Smooth muscle cell (in vitro differentiated cells): ENCODE results near the gene FILIP1L. TPM values are rescaled to one million over a fixed set of nuclear protein-coding genes. Genes with fewer than 3 reads are reported as not detected.
A peak's percentile ranks its signal among the peaks of the same experiment; 100 is the strongest.

ENCODE experiments used
- DNase-seq: peaks from one replicate; lab custom pipeline; 2025; ENCODE audit not compliant: unreplicated experiment; lab: John Stamatoyannopoulos, UW
- H2AFZ ChIP-seq: fragments of 200-600 bp; sonication (generic); 2 replicates; pipeline ENCODE4 v1.6.0; 2016; ENCODE audit warnings: antibody characterized with exemption, low read depth, mild to moderate bottlenecking
- H3F3A ChIP-seq: fragments of 200-600 bp; sonication (generic); 2 replicates; pipeline ENCODE4 v1.6.0; 2017; ENCODE audit warnings: antibody characterized with exemption, low read depth
- H3K27ac ChIP-seq: fragments of 200-600 bp; sonication (generic); 2 replicates; pipeline ENCODE4 v1.5.1; 2016; ENCODE audit warnings: low read depth, mild to moderate bottlenecking
- H3K27me3 ChIP-seq: fragments of 200-600 bp; sonication (generic); 2 replicates; pipeline ENCODE4 v1.6.1; 2016; ENCODE audit warnings: low read depth, mild to moderate bottlenecking
- H3K36me3 ChIP-seq: fragments of 200-600 bp; sonication (generic); 2 replicates; pipeline ENCODE4 v1.5.1; 2016; ENCODE audit warnings: low read depth
- H3K4me1 ChIP-seq: fragments of 200-600 bp; sonication (generic); 2 replicates; pipeline ENCODE4 v1.5.1; 2016; ENCODE audit warnings: low read depth
- H3K4me2 ChIP-seq: fragments of 200-600 bp; sonication (generic); 2 replicates; pipeline ENCODE4 v1.6.0; 2016; ENCODE audit warnings: mild to moderate bottlenecking
- H3K4me3 ChIP-seq: fragments of 200-600 bp; sonication (generic); 2 replicates; pipeline ENCODE4 v1.5.1; 2016; ENCODE audit warnings: mild to moderate bottlenecking
- H3K79me2 ChIP-seq: fragments of 200-600 bp; sonication (generic); 2 replicates; pipeline ENCODE4 v1.6.0; 2016; ENCODE audit warnings: low read depth, mild to moderate bottlenecking
- H3K9ac ChIP-seq: fragments of 200-600 bp; sonication (generic); 2 replicates; pipeline ENCODE4 v1.6.0; 2016; ENCODE audit warnings: low read depth
- H3K9me3 ChIP-seq: fragments of 200-600 bp; sonication (generic); replicated peaks from 2 replicates; pipeline ENCODE4 v1.5.1; 2016; ENCODE audit warnings: low read depth
- H4K20me1 ChIP-seq: fragments of 200-600 bp; sonication (generic); 2 replicates; pipeline ENCODE4 v1.6.0; 2016; ENCODE audit warnings: low read depth
- CTCF ChIP-seq: fragments of 200-600 bp; sonication (generic); IDR thresholded peaks from 2 replicates; pipeline ENCODE4 v1.5.1; 2017; ENCODE audit warnings: borderline replicate concordance, mild to moderate bottlenecking, antibody characterized with exemption; ENCODE audit not compliant: insufficient read depth, poor library complexity, severe bottlenecking
- WGBS: methylation state at CpG from one replicate; pipeline ENCODE4 v1.1.7; 2016; ENCODE audit warnings: low lambda C conversion rate; 5-methylcytosine and 5-hydroxymethylcytosine counted together
- polyA plus RNA-seq: library from polyadenylated mRNA; unstranded; fragments of >200 nt; fragmentation: Nextera tagmentation; extraction: Ambion mirVana; gene quantifications from 2 replicates; pipeline ENCODE4 v1.2.1, GENCODE V29; 2016
- total RNA-seq: library from RNA; depleted of rRNA; stranded (reverse); fragments of >200 nt; gene quantifications from 2 replicates; pipeline ENCODE4 v1.2.3, GENCODE V29; 2014

The FILIP1L gene
- total and polyA plus RNA-seq, 2 experiments from 2014 or later, result 56.2 to 104 TPM

- H3K9me3 ChIP-seq, result no peaks in the 10 kb centered on the region
Measured at GRCh38 chr3:99915906-99916432, 198.3 kb downstream of the FILIP1L start.

GRCh38 chr3:99911433-99911832 is 202.9 kb downstream of the FILIP1L start:
- no peak overlapping the region for H2AFZ ChIP-seq
- no peak for DNase-seq
- H3F3A ChIP-seq, result no peaks in the 10 kb centered on the region
- TF ChIP-seq CTCF, result no peak
- H3K4me1 ChIP-seq, result peaks cover 8% of the 10 kb centered on the region
- no peaks in the 10 kb centered on the region for H4K20me1 ChIP-seq
- WGBS, result 41% methylated on average over 3 of the region's 3 CpGs
- peak overlapping the region; percentile 20 for H3K9ac ChIP-seq
- no peaks in the 10 kb centered on the region for H3K27me3 ChIP-seq
- no peaks in the 10 kb centered on the region for H3K36me3 ChIP-seq
- H3K79me2 ChIP-seq, result no peaks in the 10 kb centered on the region
- peak overlapping the region; percentile 91 for H3K27ac ChIP-seq
- peak overlapping the region; percentile 12 for H3K4me2 ChIP-seq
- H3K4me3 ChIP-seq, result no peak overlapping the region
- no peaks in the 10 kb centered on the region for H3K9me3 ChIP-seq

More at GRCh38 chr3:99915906-99916432, 198.3 kb downstream of the FILIP1L start:
- no peak for DNase-seq
- Histone ChIP-seq H2AFZ (no peak overlapping the region), H3K27ac (no peak overlapping the region), H3K9ac (no peak overlapping the region), H3F3A (no peaks in the 10 kb centered on the region), H3K36me3 (no peaks in the 10 kb centered on the region), H3K4me3 (no peak overlapping the region), H3K4me1 (peaks cover 19% of the 10 kb centered on the region), H4K20me1 (no peaks in the 10 kb centered on the region), H3K4me2 (no peak overlapping the region), H3K27me3 (no peaks in the 10 kb centered on the region), H3K79me2 (no peaks in the 10 kb centered on the region)
- no peak for TF ChIP-seq CTCF
- 94% methylated on average over 3 of the region's 3 CpGs for WGBS

- whole genome bisulfite sequencing, result 69% methylated on average over 4 of the region's 4 CpGs
- H3K27ac ChIP-seq, result peak overlapping the region; percentile 91
- peak overlapping the region; percentile 5 for H3K9ac ChIP-seq
- H3F3A ChIP-seq, result no peaks in the 10 kb centered on the region
- no peak for DNase-seq
- H3K9me3 ChIP-seq, result no peaks in the 10 kb centered on the region
- peak overlapping the region; percentile 38 for H3K4me2 ChIP-seq
- TF ChIP-seq CTCF, result no peak
- H3K79me2 ChIP-seq, result no peaks in the 10 kb centered on the region
- no peaks in the 10 kb centered on the region for H3K36me3 ChIP-seq
- H3K4me1 ChIP-seq, result peaks cover 8% of the 10 kb centered on the region
- H3K4me3 ChIP-seq, result no peak overlapping the region
- H3K27me3 ChIP-seq, result no peaks in the 10 kb centered on the region
- H4K20me1 ChIP-seq, result no peaks in the 10 kb centered on the region
- H2AFZ ChIP-seq, result no peak overlapping the region
Measured at GRCh38 chr3:99910752-99911290, 203.5 kb downstream of the FILIP1L start.
